ENCODE measurements around the gene GHR.
"Not testable (repeated sequence)": the region's sequence is repeated elsewhere in the genome, so short reads cannot be mapped to it uniquely, and the experiment has no call there.

GHR gene

DNA sequence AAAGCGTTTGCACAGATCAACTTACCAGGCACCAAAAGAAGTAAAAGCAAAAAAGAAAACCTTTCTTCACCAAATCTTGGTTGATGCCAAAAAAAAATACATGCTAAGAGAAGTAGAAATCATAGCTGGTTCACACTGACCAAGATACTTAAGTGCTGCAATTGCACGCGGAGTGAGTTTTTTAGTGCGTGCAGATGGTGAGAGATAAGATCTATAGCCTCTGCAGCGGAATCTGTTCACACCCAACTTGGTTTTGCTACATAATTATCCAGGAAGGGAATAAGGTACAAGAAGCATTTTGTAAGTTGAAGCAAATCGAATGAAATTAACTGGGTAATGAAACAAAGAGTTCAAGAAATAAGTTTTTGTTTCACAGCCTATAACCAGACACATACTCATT is 297.0 kb downstream of the GHR start (continued):
- TF ChIP-seq, protein P1, sequence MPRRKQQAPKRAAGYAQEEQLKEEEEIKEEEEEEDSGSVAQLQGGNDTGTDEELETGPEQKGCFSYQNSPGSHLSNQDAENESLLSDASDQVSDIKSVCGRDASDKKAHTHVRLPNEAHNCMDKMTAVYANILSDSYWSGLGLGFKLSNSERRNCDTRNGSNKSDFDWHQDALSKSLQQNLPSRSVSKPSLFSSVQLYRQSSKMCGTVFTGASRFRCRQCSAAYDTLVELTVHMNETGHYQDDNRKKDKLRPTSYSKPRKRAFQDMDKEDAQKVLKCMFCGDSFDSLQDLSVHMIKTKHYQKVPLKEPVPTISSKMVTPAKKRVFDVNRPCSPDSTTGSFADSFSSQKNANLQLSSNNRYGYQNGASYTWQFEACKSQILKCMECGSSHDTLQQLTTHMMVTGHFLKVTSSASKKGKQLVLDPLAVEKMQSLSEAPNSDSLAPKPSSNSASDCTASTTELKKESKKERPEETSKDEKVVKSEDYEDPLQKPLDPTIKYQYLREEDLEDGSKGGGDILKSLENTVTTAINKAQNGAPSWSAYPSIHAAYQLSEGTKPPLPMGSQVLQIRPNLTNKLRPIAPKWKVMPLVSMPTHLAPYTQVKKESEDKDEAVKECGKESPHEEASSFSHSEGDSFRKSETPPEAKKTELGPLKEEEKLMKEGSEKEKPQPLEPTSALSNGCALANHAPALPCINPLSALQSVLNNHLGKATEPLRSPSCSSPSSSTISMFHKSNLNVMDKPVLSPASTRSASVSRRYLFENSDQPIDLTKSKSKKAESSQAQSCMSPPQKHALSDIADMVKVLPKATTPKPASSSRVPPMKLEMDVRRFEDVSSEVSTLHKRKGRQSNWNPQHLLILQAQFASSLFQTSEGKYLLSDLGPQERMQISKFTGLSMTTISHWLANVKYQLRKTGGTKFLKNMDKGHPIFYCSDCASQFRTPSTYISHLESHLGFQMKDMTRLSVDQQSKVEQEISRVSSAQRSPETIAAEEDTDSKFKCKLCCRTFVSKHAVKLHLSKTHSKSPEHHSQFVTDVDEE (CRISPR knock-in tag; IDR thresholded peaks at IDR 0.05), result no peak

GRCh38 chr5:42721484-42721883 is 298.2 kb downstream of the GHR start:
- TF ChIP-seq PPARA (CRISPR knock-in tag; IDR thresholded peaks at IDR 0.05; ENCODE audit: borderline replicate concordance) (no peak), TCF4 (CRISPR knock-in tag; IDR thresholded peaks at IDR 0.05; ENCODE audit: borderline replicate concordance) (no peak), ZNF565 (CRISPR knock-in tag; conservative IDR thresholded peaks at IDR 0.05; ENCODE audit: low read depth) (no peak), ESRRG (CRISPR knock-in tag; IDR thresholded peaks at IDR 0.05) (no peak), RARB (CRISPR knock-in tag; IDR thresholded peaks at IDR 0.05) (no peak), CSDC2 (CRISPR knock-in tag; IDR thresholded peaks at IDR 0.05) (no peak), ZFP3 (CRISPR knock-in tag; IDR thresholded peaks at IDR 0.05) (no peak), BACH2 (CRISPR knock-in tag; IDR thresholded peaks at IDR 0.05; ENCODE audit: borderline replicate concordance) (no peak), ZNF8 (CRISPR knock-in tag; IDR thresholded peaks at IDR 0.05) (no peak), ARNTL (CRISPR knock-in tag; IDR thresholded peaks at IDR 0.05; ENCODE audit: borderline replicate concordance, low read depth) (no peak), ZFP30 (CRISPR knock-in tag; IDR thresholded peaks at IDR 0.05) (no peak), SNAI2 (CRISPR knock-in tag; IDR thresholded peaks at IDR 0.05) (no peak), OSR1 (CRISPR knock-in tag; IDR thresholded peaks at IDR 0.05) (no peak), GLIS3 (CRISPR knock-in tag; IDR thresholded peaks at IDR 0.05) (no peak), ZC3H10 (CRISPR knock-in tag; IDR thresholded peaks at IDR 0.05) (no peak), TOX (CRISPR knock-in tag; IDR thresholded peaks at IDR 0.05; ENCODE audit: borderline replicate concordance) (no peak)
- TF ChIP-seq, protein P1 (CRISPR knock-in tag; IDR thresholded peaks at IDR 0.05), result no peak
- TF ChIP-seq, protein P2, sequence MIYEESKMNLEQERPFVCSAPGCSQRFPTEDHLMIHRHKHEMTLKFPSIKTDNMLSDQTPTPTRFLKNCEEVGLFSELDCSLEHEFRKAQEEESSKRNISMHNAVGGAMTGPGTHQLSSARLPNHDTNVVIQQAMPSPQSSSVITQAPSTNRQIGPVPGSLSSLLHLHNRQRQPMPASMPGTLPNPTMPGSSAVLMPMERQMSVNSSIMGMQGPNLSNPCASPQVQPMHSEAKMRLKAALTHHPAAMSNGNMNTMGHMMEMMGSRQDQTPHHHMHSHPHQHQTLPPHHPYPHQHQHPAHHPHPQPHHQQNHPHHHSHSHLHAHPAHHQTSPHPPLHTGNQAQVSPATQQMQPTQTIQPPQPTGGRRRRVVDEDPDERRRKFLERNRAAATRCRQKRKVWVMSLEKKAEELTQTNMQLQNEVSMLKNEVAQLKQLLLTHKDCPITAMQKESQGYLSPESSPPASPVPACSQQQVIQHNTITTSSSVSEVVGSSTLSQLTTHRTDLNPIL (CRISPR knock-in tag; IDR thresholded peaks at IDR 0.05; ENCODE audit: low read depth), result no peak
- TF ChIP-seq, protein P3, sequence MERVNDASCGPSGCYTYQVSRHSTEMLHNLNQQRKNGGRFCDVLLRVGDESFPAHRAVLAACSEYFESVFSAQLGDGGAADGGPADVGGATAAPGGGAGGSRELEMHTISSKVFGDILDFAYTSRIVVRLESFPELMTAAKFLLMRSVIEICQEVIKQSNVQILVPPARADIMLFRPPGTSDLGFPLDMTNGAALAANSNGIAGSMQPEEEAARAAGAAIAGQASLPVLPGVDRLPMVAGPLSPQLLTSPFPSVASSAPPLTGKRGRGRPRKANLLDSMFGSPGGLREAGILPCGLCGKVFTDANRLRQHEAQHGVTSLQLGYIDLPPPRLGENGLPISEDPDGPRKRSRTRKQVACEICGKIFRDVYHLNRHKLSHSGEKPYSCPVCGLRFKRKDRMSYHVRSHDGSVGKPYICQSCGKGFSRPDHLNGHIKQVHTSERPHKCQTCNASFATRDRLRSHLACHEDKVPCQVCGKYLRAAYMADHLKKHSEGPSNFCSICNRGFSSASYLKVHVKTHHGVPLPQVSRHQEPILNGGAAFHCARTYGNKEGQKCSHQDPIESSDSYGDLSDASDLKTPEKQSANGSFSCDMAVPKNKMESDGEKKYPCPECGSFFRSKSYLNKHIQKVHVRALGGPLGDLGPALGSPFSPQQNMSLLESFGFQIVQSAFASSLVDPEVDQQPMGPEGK (CRISPR knock-in tag; IDR thresholded peaks at IDR 0.05; ENCODE audit: borderline replicate concordance), result no peak
- TF ChIP-seq, protein P4, sequence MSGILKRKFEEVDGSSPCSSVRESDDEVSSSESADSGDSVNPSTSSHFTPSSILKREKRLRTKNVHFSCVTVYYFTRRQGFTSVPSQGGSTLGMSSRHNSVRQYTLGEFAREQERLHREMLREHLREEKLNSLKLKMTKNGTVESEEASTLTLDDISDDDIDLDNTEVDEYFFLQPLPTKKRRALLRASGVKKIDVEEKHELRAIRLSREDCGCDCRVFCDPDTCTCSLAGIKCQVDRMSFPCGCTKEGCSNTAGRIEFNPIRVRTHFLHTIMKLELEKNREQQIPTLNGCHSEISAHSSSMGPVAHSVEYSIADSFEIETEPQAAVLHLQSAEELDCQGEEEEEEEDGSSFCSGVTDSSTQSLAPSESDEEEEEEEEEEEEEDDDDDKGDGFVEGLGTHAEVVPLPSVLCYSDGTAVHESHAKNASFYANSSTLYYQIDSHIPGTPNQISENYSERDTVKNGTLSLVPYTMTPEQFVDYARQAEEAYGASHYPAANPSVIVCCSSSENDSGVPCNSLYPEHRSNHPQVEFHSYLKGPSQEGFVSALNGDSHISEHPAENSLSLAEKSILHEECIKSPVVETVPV (CRISPR knock-in tag; IDR thresholded peaks at IDR 0.05), result no peak
- ATAC-seq, result no peak

GRCh38 chr5:42734531-42735058 is 311.4 kb downstream of the GHR start:
- ATAC-seq, result not testable (repeated sequence)
